Kasumi-1 (cell line): ENCODE results near the gene RASSF10.

Experiments used
- DNase-seq, 2 experiments: peaks; one replicate each; lab custom pipeline; 2025; lab: John Stamatoyannopoulos, UW

The RASSF10 gene

DNA sequence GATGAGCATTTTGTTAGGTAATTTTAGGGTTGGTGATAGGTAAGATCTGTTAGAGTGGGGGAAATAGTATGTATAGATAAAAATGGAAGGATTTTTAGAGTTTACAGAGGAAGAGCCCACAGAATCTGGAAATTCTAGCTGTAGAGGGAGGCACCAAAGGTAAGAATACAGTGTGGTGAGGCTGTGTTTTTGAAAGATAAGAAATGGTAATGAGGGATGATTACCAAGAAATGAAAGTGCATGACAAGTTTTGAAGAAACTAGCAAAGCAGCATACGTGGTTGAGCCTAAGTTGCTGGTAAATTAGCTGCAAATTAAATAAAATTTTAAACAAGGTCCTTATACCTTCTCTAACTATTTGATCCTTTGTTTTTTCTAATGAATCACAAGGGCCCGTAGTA, 14.6 kb upstream of the RASSF10 start:
- no peak for DNase-seq

DNA sequence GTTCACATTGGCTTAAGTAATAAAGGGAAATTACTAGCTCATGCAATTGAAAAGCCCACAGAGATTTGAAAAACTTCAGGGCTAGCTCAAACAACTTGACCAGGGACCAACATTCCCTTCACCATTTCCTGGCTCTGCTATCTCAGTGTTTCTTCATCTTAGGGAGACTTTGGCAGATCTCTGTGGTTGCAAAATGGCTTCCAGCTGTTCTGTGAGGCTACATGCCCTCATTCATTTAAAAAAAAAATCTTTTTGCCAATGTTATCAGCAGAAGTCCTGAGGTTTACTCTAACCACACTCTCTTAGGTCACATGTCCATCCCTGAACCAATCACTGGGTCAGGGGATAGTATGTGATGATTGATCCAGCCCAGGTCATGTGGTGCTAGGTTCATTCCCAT, 13.9 kb upstream of the RASSF10 start:
- no peak for DNase-seq

DNA sequence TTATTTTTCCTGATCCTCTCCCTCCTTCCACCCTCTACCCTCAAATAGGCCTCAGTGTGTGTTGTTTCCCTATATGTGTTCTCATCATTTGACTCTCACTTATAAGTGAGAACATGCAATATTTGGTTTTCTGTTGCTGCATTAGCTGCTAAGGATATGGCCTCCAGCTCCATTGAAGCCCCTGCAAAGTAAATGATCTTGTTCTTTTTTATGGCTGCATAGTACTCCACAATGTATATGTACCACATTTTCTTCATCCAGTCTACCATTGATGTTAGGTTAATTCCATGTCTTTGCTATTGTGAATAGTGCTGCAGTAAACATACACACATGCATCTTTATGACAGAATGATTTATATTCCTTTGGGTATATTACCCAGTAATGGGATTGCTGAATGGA, 13.3 kb upstream of the RASSF10 start:
- DNase-seq, result no peak

DNA sequence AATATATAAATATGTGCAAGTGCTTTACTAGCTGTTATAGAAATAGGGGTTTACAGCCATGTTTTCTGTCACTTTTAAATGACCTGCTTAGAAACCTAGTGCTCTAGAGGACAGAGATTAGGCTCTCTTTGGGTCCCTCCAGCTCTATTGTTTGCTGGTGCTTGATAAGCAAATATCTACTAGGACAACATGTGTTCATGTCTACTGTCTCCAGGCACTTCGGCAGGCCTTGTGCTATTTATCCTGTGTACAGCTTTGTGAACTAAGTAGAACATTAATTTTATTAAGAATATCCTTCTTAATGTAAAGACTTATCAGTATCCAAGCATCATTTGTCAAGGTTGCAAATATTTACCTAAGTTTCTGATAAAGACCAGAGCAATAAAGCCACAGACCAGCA, 11.9 kb upstream of the RASSF10 start:
- DNase-seq, result no peak

DNA sequence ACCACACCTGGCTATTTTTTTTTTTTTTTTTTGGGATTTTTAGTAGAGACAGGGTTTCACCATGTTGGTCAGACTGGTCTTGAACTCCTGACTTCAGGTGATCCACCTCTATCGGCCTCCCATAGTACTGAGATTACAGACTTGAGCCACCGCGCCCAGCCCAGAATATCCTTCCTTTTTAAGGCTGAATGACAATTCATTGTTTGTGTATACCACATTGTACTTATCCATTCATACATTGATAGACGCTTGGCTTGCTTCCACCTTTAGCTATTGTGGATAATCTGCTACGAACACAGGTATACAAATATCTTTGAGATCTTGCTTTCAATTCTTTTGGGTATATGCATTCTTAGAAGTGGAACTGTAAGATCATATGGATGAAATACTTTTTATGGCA, 10.8 kb upstream of the RASSF10 start:
- no peak for DNase-seq

DNA sequence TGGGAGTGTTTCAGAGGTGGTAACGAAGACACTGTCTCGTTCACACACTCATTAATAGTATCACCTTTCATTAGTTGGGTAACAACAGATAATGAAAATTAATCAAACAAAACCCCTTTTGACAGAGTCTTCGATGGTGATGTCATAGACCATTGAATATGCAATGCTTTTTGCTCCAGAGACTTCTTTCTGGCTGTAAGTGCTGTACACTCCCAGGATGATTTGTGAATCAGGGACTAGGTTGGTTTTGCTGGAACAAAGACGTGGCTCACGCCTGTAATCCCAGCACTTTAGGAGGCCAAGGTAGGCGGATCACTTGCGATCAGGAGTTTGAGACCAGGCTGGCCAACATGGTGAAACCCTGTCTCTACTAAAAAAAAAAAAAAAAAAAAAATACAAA, 9.5 kb upstream of the RASSF10 start:
- DNase-seq, result no peak

DNA sequence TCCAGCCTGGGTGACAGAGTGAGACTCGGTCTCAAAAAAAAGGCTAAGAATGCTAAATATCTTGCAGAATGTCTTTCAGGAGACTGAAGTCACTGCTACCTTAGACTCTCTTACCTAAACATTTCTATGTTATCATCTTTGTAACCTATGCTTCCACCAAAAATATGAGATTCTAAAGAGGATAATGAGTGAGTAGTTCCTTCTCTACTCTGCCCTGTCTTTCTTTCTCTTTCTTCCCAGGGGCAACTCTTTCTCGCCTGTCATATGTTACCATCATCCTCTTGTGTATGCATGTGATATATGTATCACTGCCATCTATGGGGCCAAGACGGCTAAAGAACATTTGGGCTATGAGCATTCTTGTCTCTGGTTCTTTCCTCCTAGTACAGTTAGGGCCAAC, 9.0 kb upstream of the RASSF10 start:
- DNase-seq, result no peak

DNA sequence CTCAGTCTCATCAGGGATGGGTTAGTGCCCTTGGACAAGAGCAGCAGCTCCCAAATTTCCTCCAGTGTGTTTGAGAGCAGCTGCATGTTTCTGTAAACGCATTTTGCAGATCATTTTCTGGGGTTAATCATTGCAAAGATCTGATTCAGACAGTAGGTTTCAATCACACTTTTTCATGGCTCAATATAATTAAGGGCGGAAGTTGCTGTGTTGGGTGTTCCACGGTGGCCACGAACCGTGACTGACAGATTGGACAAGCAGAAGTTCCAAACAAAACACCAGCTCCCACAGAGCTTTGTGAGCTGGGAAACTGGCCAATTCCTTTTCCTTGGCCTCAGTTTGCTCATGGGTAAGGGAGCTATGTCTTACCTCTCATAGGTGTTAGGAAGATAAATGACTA, 8.4 kb upstream of the RASSF10 start:
- DNase-seq, result no peak

DNA sequence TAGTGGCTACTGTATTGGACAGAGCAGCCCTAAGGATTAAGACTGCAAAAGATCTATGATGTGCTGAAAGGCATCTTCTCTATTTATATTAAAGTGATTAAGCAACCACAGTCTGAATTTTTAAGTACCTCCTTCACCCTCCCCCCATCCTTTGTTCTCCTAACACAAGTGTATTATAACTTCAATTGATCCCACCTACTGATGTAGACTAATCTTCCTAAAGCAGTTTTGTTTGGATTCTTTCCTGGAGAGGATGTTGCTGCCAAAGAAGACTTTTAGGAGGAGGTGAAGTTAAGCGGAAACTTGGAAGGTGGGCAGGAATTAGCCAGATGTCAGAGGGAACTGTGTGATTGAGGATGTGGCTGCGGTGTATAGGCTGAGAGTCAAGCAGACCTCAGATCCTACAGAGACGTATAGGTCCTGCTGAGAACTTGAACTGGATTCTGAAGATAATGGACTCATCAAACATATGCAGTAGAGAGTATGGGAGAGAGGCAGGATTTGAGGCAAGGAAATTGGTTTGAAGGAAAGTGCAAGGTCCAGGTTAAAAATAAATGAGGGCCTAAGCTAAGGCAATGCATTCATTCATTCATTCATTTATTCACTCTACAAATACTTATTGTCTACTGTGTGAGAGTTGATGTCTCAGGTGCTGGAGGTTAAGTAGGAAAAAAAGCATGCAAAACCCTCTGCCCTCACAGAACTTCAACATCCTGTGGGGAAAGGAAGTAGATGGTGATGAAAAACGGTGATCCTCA, 5.2 kb upstream of the RASSF10 start:
- DNase-seq, result no peak

DNA sequence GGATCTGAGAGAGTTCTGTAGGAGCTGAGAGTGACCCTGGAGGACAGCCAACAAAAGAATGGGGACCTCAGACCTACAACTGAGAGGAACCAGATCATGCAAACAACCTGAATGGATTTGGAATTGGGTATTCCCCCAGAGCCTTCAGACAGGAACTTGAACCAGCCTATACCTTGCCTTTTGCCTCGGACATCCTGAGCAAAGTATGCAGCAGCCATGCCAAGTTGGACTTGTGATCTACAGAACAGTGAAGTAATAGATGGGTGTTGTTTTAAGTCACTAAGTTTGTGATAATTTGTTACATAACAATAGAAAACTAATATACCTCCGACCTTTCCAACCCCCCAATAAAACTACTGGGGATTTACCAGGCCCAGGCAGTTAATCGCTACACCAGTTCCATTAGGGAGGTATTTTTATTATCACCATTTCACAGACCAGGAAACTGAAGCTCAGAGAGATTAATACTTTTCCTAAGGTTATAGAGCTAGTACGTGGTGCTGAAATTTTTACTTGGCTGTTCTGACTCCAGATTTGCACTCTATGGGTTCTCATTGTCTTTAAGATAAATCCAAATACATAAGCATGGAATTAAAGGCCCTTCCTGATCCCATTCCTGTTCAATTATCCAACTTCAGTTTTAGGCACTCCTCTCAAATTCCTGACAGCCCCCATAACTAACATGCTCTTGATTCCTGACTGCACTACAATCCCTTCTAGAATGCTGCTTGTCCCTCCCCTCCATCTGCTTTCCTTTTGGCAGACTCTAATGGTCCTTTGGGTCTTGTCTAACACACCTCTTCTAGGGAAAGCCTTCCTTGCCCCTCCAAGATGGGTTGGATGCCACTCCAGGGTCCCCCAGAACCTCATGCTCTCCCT, 1.7 kb upstream of the RASSF10 start:
- no peak for DNase-seq

DNA sequence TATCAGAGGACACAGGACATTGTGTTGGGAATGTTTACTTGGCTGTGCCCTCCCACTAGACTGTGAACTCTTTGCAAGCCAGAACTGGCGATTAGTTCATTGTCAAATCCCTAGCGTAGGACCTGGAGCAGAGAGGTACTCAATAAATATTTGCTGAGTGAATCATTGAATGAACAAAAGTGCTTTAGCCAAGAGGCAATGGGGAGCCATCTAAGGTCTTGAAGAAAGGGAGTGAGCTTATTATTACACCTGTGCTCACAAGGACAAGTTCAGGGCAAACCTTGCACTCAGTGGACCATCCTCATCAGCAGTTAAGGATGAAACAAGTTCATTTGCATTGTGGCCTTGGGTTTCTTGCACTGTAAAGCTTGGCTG, 1.1 kb upstream of the RASSF10 start:
- no peak for DNase-seq

DNA sequence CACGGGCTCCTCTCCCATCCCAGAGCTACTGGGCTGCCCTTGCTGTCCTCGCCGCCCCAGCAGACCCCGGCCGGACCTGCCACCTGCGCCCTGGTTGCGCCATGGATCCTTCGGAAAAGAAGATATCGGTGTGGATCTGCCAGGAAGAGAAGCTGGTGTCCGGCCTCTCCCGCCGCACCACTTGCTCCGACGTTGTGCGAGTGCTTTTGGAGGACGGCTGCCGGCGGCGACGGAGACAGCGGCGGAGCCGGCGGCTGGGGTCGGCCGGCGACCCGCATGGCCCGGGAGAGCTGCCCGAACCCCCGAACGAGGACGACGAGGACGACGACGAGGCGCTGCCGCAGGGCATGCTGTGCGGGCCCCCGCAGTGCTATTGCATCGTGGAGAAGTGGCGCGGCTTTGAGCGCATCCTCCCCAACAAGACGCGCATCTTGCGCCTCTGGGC, 382 bp downstream of the RASSF10 start:
- DNase-seq, result no peak

DNA sequence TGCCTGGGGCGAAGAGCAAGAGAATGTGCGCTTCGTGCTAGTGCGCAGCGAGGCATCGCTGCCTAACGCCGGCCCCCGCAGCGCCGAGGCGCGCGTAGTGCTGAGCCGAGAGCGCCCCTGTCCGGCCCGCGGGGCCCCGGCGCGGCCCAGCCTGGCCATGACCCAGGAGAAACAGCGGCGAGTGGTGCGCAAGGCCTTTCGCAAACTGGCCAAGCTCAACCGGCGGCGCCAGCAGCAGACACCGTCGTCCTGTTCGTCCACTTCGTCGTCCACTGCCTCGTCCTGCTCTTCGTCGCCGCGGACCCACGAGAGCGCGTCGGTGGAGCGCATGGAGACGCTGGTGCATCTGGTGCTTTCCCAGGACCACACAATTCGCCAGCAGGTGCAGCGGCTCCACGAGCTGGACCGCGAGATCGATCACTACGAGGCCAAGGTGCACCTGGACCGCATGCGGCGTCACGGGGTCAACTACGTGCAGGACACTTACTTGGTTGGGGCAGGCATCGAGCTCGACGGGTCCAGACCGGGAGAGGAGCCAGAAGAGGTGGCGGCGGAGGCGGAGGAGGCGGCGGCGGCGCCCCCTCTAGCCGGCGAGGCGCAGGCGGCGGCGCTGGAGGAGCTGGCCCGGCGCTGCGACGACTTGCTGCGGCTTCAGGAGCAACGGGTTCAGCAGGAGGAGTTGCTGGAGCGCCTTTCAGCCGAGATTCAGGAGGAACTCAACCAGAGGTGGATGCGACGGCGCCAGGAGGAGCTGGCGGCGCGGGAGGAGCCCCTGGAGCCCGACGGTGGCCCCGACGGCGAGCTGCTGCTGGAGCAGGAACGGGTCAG, 1.0 kb downstream of the RASSF10 start:
- DNase-seq, result no peak

DNA sequence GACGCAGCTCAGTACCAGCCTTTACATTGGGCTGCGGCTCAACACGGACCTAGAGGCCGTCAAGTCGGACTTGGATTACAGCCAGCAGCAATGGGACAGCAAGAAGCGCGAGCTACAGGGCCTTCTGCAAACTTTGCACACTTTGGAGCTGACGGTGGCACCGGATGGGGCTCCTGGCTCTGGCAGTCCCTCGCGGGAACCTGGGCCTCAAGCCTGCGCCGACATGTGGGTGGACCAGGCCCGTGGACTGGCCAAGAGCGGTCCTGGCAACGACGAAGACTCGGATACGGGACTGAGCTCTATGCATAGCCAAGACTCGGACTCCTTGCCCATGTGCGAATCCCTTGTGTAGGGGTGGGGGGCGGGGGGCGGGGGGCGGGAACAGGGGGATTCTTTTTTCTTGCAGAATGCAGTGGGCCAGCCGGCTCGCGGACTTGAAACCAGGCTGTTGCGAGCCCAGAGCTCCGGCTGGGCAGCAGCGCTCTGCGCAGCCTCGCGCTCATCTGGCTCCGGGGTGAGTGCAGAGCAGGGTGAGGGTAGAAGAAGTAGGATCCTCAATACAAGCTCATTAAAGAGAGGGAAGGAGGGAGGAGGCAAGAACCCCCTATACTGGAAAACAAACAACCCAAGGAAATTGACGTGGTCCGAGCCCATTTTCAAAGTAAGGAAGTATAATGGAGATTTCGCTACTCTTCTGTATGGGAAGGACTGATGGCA, 1.8 kb downstream of the RASSF10 start:
- DNase-seq, result no peak

DNA sequence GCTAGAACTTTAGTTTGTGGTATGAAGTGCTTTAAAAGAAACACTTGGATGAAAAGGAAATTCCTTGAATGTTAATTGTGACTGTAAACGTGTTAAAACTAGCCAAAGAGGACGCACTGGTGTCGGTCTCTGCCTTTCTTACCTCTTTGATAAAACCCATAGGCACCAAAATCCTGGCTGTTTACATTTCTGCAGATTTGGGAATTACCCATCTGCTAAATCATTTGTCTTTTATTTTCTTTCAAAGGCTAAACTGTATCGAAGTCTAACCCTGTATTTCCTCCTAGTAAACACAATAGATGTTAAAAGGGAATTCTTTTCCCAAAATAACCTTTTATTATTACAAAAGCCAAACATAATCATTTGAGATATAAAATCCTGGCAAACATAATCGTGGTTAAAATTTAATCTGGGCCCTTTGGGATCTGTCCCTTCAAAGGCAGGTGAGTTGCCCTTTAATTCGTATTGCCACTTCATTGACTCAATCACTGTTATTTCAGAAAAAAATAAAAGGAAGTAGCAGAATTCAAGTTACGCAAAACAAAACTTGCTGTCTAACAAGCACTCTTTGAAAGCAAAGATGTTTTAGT, 2.4 kb downstream of the RASSF10 start:
- no peak for DNase-seq

DNA sequence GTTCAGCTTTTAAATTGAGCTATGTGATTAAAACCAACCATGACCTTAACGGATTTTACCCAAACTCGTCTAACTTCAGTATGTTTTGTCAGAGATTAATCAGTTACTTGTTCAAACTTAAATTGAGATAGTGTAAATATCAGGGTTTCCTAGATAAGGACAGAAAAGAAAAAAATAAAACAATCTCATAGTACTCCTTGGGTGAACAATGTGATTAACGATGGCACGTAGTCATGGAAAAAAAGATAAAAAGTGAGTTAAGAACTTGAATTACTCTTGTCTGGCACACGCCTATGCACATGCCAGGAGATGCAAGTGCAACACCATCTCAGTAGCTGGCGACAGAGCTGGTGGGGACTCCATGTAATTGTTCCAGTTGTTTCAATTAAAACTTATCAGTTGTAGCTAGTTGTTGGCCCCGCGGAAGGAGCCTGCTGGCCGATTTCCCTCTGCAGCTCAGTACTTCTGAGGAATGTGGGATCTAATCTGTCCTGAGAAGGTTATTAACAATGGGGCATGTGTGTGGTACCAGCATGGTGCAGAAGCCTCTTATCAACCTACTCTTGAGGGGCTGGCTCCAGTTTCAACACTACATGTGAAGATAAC, 3.0 kb downstream of the RASSF10 start:
- DNase-seq, result no peak

DNA sequence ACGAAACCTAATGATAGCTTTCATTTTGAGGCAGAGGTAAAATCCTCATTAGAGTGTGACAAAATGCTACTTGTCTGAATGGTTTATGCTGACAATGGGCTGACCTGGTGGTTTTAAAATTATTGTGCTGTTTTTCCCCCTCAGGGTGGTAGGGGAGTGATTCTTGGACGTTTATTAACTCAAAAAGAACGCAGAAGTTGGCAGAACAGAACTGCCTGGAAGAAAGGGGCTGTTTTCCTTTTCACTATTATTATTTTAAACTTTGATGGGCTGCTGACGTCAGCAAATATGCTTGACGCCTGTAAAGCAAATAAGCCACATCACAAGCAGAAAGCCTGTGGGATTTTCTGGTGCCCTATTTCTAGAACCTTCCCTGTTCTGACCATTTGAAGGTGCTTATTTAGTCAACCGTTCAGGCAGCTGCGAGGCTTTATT, 4.0 kb downstream of the RASSF10 start:
- no peak for DNase-seq

DNA sequence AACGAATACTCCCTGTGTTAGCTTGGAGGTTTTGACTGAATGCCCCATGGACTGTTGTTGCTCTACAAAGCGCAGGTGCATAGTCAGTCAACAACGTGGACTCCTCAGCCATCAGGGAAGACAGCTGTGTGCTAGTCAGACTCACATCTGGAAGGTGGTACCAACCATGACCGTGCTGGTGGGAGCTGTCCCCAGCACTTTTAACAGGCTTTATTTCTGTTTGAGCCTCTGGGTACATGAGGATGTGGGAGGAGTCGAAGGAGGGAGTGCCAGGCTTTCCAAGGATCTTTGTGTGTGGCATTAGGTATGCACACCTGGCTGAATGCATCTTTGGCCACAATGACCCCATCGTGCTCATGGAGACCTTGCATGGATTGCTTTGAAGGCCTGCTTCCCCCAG, 6.6 kb downstream of the RASSF10 start:
- no peak for DNase-seq

DNA sequence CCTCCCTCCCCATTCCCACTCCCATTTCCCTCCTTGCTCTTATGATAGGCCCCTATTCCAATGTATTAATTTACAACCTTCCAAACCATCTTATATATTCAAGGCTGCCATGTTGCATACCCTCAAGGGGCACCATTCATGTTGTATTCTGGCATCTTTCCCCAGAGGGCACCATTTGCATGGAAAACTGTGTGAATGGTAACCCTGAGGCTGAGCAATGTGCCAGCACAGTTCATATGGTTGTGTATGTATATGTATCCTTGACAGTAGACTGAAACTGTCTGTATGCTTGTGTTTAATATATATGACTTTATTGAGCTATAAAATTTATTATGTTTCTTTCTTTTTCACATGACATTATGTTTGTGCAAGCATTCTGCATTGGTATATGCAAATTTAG, 7.3 kb downstream of the RASSF10 start:
- DNase-seq, result no peak

DNA sequence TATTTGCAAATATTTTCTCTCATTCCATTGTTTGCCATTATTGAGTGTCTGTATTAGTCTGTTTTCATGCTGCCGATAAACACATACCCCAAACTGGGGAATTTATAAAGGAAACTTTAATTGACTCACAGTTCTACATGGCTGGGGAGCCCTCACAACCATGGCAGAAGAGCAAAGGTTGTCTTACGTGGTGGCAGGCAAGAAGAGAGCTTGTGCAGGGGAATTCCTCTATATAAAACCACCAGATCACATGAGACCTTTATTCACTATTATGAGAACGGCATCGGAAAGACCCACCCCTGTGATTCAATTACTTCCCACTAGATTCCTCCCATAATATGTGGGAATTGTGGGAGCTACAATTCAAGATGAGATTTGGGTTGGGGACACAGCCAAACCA, 10.2 kb downstream of the RASSF10 start:
- DNase-seq, result no peak

DNA sequence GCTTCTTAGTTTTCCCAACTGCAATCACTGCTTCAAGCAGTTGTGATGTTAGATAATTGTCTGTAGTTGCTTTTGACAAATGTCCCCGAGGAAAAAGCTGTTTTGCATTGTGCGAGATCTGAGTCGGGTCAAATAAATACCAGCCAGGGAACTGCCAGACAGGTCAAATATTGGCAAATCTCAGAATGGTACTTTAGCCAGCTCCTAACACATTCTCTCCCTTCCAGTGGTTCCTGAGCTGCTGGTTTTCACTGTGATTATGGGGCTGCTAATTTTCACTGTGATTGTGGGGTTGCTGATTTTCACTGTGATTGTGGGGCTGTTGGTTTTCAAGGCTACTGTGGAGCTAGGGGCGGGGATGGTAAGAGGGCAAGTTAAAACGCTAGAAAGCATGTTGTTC, 14.3 kb downstream of the RASSF10 start:
- DNase-seq, result no peak
